HG02973 (cell line): ENCODE measurements around the gene HEMGN.
"Not testable (repeated sequence)": the region's sequence is repeated elsewhere in the genome, so short reads cannot be mapped to it uniquely, and the experiment has no call there.

Experiments used
- ATAC-seq: cut with Tn5 transposase; IDR thresholded peaks from one replicate; pipeline ENCODE4 v1.9.1; 2021; ENCODE audit warnings: moderate library complexity; ENCODE audit not compliant: unreplicated experiment

The HEMGN gene

GRCh38 chr9:97938081-97938644 lies at the start of gene HEMGN:
Gene HEMGN (minus strand): TSS chr9:97938172. CDS start chr9:97938136, 36 bp downstream.
- peak; percentile 60 for ATAC-seq

GRCh38 chr9:97987487-97987886 lies 49.5 kb upstream of the HEMGN start:
- ATAC-seq = no peak

GRCh38 chr9:97985058-97985861 lies 47.3 kb upstream of the HEMGN start:
- ATAC-seq = peak; percentile 12

- peak; percentile 27 for ATAC-seq
Measured at GRCh38 chr9:97984188-97985057, 46.5 kb upstream of the HEMGN start.

- ATAC-seq = peak; percentile 9
Measured at GRCh38 chr9:97983589-97984187, 45.7 kb upstream of the HEMGN start.

- peak; percentile 55 for ATAC-seq
Measured at GRCh38 chr9:97982683-97983588, 45.0 kb upstream of the HEMGN start, which contains the start of gene ANP32B. Gene ANP32B (plus strand): TSS chr9:97983341. CDS start chr9:97983556, 215 bp downstream.

- no peak for ATAC-seq
Measured at GRCh38 chr9:97981846-97982682, 44.1 kb upstream of the HEMGN start.

GRCh38 chr9:97980918-97981845 lies 43.2 kb upstream of the HEMGN start:
- ATAC-seq = no peak

GRCh38 chr9:97980479-97980803 lies 42.5 kb upstream of the HEMGN start:
- no peak for ATAC-seq

- no peak for ATAC-seq
Measured at GRCh38 chr9:97979788-97980478, 42.0 kb upstream of the HEMGN start.

- ATAC-seq = no peak
Measured at GRCh38 chr9:97978371-97979130, 40.6 kb upstream of the HEMGN start.

GRCh38 chr9:97976633-97977032 lies 38.7 kb upstream of the HEMGN start:
- not testable (repeated sequence) for ATAC-seq

- ATAC-seq = no peak
Measured at GRCh38 chr9:97975376-97975775, 37.4 kb upstream of the HEMGN start.

GRCh38 chr9:97972753-97973152 lies 34.8 kb upstream of the HEMGN start:
- ATAC-seq = no peak

GRCh38 chr9:97970165-97970564 lies 32.2 kb upstream of the HEMGN start:
- no peak for ATAC-seq

GRCh38 chr9:97969014-97969413 lies 31.0 kb upstream of the HEMGN start:
- no peak for ATAC-seq

GRCh38 chr9:97966493-97966892 lies 28.5 kb upstream of the HEMGN start:
- ATAC-seq = no peak
